Stimulated activated CD8-positive, alpha-beta memory T cell treated with anti-CD3 and anti-CD28 coated beads, Interleukin-4, amount 100 ng/mL, for 1 hour (primary cell): Measurements from ENCODE around the gene CHRNA7.

ENCODE experiments used
- DNase-seq, 2 donors: peaks; one replicate each; pipeline ENCODE4 v3.0.0-alpha.2; 2020; ENCODE audit warnings: low read depth in 2 of 2, low spot score in 1 of 2

CHRNA7 gene

GRCh38 chr15:32067115-32067514 is 36.8 kb downstream of the CHRNA7 start:
- DNase-seq = no peak

DNA sequence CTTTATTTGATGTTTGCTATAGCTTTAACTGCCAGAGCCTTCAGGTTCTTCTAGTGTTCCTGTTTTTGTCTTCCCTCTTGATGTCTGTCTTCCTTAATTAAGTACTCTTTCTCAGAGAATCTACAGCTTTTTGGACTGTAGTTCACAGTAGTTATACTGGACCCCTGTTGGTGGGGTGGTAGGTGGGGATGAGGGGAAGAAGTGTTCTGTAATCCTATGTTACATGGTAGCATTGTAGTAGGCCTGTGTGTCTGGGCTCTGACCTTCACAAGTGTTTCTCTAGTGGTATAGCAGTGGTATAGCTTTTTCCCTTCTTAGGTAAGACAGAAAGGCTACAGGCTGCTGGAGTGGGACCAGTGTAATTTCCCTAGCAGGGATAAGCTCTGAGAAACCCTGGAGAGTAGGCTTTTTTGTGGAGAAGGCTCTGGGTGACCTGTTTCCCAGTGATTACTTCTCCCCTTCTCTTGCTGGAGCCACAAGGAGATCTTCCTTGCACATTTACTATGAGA is 59.6 kb downstream of the CHRNA7 start:
- DNase-seq = no peak

- no peak for DNase-seq
Observed at GRCh38 chr15:32091505-32092380, 61.4 kb downstream of the CHRNA7 start.

DNA sequence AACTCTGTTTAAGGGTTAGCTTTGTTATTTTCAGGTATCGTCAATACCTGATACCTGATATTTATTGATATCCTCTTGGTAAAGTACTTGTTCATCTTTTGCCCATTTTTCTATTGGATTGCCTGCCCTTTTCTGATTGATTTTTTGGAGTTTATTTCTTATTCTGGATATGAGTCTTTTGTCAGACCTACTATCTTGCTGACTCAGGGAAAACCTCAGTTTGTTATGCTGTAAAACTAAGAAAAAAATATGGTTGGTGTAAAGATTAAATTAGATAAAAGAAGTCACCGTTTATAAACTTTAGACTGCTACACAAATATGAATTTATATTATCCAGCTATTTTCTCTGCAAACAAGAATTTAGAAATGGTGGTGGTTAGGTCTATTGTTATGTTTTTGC is 65.9 kb downstream of the CHRNA7 start:
- no peak for DNase-seq

DNA sequence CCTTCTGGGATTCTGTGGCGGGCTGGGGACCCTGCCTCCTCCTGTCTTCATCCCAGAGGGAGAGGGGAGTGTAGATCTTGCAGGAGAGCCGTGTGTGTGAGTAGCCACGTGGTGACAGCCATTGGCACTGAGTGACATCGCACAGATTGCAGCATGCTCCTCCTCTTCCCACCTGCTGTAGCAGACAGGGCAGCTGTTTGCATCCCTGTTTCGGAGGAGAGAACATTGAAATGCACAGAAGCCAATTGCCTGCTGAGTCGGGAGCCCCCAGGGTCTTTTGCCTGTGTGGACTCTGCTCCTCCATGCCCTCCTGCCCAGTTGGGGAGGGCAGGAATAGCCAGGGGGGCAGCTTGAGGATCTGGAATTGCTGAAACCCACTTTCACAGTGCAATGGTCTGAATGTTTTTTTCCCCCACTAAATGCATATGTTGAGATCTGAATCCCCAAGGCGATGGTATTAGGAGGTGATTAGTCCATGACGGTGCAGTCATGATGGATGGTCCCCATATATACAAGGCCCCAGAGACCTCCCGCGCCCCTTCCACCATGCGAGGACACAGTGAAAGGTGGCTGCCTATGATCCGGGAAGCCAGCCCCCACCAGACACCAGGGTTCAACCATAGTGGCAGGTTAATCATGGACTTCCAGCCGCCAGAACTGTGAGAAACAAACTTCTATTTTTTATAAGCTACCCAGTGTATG is 66.8 kb downstream of the CHRNA7 start:
- DNase-seq = no peak

GRCh38 chr15:32098033-32098432 is 67.7 kb downstream of the CHRNA7 start:
- DNase-seq = no peak

DNA sequence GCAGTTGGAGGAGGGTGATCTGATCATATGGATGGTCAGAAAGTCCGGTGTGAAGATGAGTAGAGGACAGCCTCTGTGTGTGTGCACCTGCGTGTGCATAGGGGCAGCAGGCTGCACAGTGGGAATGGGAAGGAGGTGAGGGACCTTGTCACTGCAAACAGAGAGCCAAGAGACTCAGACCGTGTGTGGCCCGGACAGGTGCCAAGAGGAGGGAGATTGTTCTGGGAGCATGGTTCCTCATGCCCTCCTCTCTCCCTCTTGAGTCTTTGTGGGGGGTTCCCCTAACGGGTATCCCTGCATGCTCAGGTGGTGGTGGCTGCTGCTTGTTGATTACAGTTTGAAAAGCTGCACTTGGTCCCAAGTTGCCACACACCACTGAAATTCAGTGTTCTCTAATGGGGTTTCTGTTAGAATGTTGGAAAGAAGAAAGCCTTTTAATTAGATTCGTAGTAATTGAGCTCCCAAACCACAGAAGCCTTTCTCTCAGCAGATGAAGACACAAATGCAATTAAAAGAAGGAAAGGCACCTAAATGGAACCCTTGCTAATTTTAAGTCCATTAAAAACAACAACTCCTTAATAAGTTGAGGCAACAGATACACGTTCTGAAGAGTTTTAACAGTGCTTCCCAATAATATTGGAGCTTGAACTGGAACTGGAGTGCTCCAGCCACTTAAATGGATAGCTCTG is 68.9 kb downstream of the CHRNA7 start:
- DNase-seq = no peak

GRCh38 chr15:32099956-32100684 is 69.8 kb downstream of the CHRNA7 start:
- no peak for DNase-seq

DNA sequence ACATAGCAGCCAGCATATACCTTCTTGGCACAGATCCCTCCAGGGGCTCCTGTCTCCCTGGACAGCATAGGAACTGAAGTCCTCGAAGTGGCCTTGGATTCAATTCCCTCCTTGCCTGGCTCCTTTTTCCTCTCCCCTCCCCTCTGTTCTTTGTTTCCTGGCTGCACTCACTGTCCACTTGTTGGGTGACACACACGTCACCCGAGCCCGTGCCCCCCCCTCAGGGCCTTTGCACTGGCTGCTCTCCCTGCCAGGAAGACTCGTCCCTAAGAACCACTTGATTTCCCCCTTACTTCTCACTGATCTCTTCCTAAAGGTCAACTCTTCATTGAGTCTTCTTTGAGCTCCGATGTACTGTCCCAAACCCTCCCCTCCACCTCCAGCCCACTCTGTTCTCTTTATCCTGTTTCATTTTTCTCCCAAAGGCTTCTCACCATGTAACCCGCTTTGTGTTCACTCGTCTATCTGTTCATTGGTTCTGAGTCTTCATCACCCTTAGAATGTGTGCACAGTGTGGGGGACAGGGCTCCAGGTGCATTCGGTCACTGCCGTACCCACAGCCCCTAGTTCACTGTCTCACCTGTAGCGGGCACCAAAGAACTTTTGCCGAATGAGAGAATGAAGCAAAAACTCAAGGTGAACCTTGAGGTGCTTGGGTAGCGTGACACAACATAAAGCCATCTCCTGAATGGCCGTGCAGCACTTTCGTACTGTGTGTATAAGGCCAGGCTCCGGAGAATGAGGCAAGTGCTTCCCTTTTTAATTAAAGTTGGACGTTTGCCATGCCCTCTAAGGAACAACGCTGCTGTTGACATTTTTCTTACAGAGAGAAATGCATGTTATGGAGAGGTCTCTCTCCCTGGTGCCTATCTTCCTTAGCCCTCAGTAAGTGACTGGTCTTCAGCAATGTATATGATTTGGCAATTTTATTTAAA is 74.0 kb downstream of the CHRNA7 start:
- no peak for DNase-seq

DNA sequence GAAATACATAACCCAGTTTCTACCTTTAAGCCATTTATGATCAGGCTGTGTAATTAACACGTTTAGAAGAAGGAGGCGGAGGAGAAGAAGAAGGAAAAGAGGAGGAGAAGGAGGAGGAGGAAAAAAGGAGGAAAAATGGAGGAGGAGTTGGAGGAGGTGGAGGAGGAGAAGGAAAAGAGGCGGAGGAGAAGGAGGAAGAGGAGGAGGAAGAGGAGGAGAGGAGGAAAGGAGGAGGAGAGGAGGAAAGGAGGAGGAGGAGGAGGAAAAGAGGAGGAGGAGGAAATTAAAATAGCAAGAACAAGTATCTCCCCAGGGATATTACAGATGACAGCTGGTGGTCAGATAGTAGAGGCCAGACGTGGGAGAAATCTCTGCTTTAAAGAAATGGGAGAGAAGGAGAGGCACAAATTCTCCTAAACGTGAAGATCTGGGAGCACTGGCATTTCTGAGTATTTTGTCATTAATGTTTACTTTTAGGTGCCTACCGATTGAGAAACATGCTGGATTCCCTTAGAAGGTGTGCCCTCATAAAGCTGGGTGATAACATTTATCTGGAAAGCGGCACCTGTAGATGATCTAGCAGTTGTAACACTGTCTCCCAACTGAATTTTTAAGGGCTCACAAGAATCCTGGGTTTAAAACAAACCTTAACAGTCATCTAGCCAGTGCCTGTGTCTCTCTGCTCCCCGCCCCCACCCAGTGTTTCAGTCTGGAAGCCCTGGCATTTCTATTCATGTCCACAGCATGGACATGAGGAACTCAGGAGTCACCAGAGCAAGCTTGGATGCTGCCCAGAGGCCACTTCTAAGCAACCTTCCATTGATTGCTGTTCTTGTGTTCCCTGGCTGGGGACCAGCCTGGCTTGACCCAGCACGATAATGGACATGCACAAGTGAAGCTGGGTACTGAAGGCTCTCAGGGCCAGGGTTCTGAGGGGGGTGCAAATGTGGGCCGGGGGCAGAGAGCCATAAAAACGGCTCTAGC is 75.2 kb downstream of the CHRNA7 start:
- DNase-seq = no peak

DNA sequence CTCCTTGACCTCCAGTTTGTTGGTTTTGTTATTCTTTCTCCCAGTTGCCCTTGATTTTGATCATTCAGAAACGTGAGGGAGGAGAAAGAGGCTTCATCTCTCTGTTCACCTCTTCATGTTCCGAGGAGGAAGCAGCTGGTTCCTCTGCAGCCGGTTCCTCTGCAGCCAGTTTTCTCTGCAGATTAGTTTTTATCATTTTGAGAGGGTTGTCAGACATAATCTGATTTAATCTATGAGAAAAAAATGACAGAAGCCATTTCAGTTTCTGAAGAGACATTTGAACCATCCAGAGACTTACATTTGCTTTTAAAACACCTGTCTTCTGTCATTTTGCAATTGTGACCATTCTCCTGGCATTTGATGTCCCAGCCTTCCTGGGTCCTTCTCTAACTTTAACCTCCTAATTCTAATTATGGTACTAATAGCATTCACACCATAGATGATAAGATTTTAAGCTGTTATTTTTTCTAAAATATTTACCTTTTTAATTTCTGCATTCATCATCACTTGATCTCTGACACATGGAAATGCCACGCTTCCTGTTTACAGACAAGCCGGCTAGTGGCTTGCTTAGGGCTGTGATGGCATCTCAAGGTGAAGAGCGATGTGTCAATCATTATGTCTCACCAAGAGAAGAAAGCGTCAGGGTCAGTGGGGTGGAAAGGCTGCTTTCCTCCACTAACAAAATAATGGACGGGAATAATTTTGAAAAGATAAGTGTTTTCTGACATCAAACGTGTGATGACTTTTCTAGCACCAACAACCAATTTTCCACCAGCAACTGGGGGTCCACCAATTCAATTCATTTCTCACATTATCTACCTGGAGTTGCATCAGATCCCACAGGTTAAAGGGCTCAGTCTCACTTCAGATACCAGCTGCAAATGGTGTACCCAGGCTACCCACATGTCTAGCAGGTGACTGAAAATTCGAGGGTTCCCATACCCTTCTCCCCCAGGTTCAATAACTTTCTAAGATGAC is 76.4 kb downstream of the CHRNA7 start:
- no peak for DNase-seq

DNA sequence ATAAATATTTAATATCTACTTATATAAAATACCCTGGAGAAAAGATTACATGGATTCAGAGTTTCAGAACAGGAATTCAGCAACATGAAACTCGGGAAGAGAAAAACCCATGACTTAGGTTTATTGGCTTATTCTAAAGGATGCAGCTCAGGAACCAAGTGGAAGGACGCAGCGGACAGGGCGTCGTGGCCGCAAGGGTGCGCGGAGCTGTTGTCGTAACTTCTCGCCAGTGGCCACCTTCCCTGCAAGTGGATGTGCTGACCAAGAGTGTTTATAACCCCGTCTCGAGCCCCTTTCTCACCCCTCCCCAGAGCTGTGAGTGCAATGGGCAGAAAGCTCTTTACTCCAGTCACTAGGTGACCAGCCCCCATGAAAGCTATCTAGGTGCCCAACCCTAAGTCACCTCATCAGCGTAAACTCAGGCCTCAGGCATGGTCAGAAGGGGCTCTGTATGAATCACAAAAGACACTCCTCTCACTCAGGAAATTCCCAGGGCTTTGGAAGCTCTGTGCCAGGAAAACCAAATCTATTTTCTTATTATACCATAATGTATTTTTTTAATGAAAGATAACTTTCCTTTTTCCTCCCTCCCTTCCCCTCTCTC is 77.3 kb downstream of the CHRNA7 start:
- no peak for DNase-seq

GRCh38 chr15:32108661-32109060 is 78.3 kb downstream of the CHRNA7 start:
- no peak for DNase-seq

- DNase-seq = no peak
Observed at GRCh38 chr15:32112101-32112500, 81.8 kb downstream of the CHRNA7 start.

DNA sequence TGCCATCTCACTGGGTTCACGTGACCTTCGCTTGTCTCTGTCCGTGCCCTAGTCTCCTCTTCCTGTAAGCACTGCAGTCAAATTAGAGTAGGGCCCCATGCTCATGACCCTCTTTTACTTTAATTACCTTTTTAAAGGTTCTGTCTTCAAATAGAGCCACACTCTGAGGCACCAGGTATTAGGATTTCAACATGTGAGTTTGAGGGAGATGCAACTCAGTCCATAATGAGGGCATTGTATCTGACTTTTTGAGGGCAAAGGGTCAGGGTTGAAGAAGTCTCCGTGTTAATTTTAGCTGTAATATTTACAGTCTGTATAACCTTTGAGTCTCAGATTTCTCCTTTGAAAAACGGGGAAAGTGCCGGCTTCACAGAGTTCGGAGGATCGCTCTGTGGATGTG is 82.9 kb downstream of the CHRNA7 start:
- DNase-seq = no peak

- no peak for DNase-seq
Observed at GRCh38 chr15:32117122-32117521, 86.8 kb downstream of the CHRNA7 start.

DNA sequence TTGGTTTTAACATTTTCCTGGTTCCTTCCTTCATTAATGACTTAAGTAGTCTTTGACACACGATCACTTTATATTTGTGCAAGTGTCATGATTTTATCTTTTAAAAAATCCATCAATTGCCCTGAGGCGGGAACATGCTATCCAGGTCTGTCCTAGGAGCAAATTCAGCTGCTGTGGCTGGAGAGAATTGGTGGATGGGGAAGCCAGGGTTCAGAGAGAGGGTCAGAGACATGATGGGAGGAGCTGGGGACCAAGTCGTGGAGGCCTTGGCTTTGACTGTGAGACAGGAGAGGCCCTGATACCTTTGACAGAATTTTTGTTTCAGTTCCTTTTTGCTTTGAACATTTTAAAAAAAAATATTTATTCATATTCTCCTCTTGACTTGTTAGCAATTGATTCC is 89.0 kb downstream of the CHRNA7 start:
- DNase-seq = no peak
